Muscle of back (tissue), 11 donors: ENCODE measurements around the gene SMIM7. TPM values are rescaled to one million over a fixed set of nuclear protein-coding genes. Genes with fewer than 3 reads are reported as not detected.

ENCODE experiments used
- DNase-seq, 3 donors: peaks; one replicate each; pipeline versions ENCODE4 v3.0.0 to v3.0.0-alpha.2; 2013
- polyA plus RNA-seq, 10 donors: library from polyadenylated mRNA; unstranded; fragments of 120-200 nt; gene quantifications; one replicate each; pipeline ENCODE4 v1.2.1, GENCODE V29; 2013; ENCODE audit not compliant: insufficient read length in 10 of 10

The SMIM7 gene
- polyA plus RNA-seq, 10 donors = 44.8 to 68.8 (median 50.3) TPM

- no peak for DNase-seq
Observed at GRCh38 chr19:16624236-16624635, 35.7 kb downstream of the SMIM7 start.

- no peak for DNase-seq
Observed at GRCh38 chr19:16623576-16623975, 36.4 kb downstream of the SMIM7 start.

- no peak for DNase-seq
Observed at GRCh38 chr19:16623066-16623465, 36.9 kb downstream of the SMIM7 start.

GRCh38 chr19:16621165-16621800 lies 38.7 kb downstream of the SMIM7 start:
- no peak for DNase-seq

GRCh38 chr19:16620584-16620983 lies 39.4 kb downstream of the SMIM7 start:
- DNase-seq = no peak

GRCh38 chr19:16620018-16620417 lies 39.9 kb downstream of the SMIM7 start:
- peak in 2 of 3 donors; percentile 26 to 28 for DNase-seq

GRCh38 chr19:16619457-16619856 lies 40.5 kb downstream of the SMIM7 start:
- DNase-seq = no peak

GRCh38 chr19:16618248-16618647 lies 41.7 kb downstream of the SMIM7 start:
- DNase-seq = no peak

GRCh38 chr19:16615808-16616207 lies 44.1 kb downstream of the SMIM7 start:
- no peak for DNase-seq

- no peak for DNase-seq
Observed at GRCh38 chr19:16614941-16615340, 45.0 kb downstream of the SMIM7 start.

- no peak for DNase-seq
Observed at GRCh38 chr19:16613841-16614240, 46.1 kb downstream of the SMIM7 start.

- no peak for DNase-seq
Observed at GRCh38 chr19:16612636-16613035, 47.3 kb downstream of the SMIM7 start.

GRCh38 chr19:16611121-16611520 lies 48.8 kb downstream of the SMIM7 start:
- DNase-seq = no peak

- no peak for DNase-seq
Observed at GRCh38 chr19:16609511-16610200, 50.3 kb downstream of the SMIM7 start.

- peak in 1 of 3 donors; percentile 38 for DNase-seq
Observed at GRCh38 chr19:16608290-16608739, 51.6 kb downstream of the SMIM7 start.

- no peak for DNase-seq
Observed at GRCh38 chr19:16607819-16608218, 52.1 kb downstream of the SMIM7 start.

- DNase-seq = peak in 1 of 3 donors; percentile 36
Observed at GRCh38 chr19:16605553-16605994, 54.4 kb downstream of the SMIM7 start.

GRCh38 chr19:16605115-16605514 lies 54.8 kb downstream of the SMIM7 start:
- DNase-seq = no peak

GRCh38 chr19:16604615-16605014 lies 55.3 kb downstream of the SMIM7 start:
- no peak for DNase-seq

- DNase-seq = no peak
Observed at GRCh38 chr19:16603090-16603489, 56.9 kb downstream of the SMIM7 start.

GRCh38 chr19:16601378-16602052 lies 58.4 kb downstream of the SMIM7 start:
- no peak for DNase-seq

GRCh38 chr19:16600824-16601223 lies 59.1 kb downstream of the SMIM7 start:
- DNase-seq = no peak
